HG03520 (cell line): Measurements from ENCODE around the gene CADM1.
A peak's percentile ranks its signal among the peaks of the same experiment; 100 is the strongest.

Experiments
- ATAC-seq: cut with Tn5 transposase; IDR thresholded peaks from one replicate; pipeline ENCODE4 v1.9.1; 2021; ENCODE audit warnings: mild to moderate bottlenecking, moderate library complexity; ENCODE audit not compliant: unreplicated experiment

Gene CADM1

DNA sequence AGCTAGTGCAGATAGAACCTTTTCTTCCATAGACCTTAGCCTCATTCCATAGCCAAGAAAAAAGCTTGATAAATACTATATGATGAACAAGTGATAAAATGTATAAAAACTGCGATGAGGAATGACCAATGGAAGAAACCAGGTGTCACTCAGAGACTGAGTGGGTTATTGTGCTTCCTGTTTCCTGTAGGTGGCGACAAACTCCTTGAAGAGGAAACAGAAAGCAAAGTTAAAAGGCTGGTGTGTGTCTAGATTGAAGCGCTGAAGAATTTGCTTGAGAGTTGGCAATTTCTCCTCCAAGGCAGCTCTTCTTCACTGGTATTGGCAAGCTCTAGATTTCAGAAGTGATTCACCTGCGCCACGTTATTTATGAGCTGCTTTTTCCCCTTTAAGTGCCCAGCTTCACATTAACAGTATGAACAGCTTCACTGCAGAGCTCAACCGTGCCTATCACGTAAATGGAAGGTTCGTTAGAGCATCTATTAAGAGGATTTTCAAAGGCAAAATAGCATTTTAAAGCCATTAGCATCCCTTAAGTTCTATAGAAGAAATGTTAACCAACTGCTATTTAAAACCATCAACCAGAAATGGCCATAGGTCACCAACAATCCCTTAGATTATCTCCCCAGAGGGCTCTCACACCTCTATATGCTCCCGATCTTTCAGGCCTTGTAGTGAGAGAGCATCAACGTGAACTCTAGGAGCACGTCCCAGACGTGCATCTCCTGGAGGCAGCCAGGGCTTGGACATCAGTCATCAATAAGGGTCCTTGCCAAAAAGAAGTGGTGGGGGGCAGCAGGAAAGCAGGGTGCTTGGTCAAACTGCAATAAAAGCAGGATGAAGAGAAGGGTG lies 179.4 kb downstream of the CADM1 start:
- ATAC-seq, result peak; percentile 78

DNA sequence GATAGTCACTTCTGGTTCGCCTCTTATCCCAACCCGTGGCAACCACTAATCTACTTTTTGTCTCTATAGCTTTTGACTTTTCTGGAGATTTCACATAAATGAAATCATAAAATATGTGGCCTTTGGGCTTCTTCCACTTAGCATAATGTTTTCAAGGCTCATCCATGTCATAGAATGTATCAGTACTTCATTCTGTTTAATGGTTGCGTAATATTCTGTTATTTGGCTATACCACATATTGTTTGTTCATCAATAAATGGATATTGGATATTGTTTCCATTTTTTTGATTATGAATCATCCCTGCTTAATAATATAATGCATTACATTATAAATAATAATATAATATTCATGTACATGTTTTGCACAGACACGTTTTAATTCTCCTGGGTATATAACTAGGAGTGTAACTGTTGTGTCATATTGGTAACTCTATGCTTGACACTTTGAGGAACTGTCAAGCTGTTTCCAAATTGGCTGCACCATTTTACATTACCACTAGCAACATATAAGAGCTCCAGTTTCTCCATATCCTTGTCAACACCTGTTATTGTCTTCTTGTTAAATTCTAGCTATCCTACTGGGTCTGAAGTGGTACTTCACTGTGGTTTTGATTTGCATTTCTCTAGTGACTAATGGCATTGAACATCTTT lies 181.5 kb downstream of the CADM1 start:
- no peak for ATAC-seq

DNA sequence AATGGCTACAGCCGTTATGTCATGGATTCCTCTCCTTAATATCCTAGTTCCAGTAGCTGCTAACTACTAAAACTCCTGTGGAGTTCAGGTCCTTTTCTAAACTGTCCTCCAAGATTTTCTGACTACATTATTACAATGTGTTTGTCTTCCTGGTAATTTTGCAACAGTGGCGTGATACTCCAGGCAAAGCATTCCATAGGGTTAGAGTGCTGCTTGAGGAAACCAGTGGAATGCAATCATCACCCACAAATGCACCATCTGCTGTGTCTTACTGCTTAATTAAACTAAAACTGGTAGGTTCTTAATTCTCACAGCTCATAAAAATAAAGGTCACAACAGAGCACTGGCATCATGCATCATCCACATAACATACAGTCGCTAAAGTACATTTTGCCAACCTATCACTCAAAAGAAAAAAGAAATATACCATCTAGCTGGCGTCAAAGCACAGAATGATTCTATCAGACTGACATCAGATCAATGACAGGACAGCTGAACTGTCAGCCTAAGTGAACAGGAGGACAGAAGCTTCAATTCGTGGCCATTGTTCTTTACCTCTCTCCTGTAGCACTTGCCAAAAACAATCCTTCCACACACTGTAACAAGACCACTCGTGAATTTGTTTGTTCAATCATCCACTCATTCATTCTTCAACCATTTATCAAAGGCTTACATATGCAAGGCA lies 182.5 kb downstream of the CADM1 start:
- no peak for ATAC-seq

DNA sequence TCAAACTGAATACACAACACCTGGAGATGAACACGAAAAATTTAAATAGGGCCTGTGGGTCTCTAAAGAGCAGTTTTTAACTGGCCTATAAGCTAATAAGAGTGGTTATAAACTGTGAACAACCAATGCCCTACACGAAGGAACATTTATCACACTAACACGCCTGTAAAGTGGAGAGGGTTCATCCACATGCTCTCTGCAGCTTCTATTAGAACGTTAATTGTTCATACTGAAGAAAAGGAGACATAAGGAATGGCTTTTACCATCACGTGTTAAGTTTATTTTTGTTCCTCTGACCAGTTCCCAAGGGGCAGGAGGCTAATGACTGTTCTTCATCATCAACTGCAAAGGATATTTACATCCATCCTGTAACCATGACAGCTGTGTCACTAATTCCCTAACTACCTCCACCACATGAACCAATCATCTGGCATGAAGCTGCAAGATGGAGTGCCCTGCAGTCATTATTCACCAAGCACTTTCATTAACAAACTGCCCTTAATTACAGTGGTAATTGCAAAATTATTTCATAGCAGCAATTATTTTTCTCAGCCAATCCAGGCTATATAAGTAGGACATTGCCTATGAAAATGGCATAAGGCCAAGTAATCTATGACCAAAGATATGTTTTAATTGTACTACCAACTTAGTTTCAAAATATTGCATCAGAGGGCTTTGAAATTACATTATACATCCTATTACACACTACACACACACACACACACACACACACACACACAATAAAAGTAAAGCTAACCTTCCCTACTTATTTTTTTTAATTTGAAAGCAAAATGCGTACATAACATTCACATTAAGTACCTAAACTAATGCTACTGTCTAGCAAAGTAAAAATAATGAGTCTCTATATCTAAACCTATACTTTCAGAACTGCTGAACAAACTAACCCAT lies 186.7 kb downstream of the CADM1 start:
- ATAC-seq, result no peak

DNA sequence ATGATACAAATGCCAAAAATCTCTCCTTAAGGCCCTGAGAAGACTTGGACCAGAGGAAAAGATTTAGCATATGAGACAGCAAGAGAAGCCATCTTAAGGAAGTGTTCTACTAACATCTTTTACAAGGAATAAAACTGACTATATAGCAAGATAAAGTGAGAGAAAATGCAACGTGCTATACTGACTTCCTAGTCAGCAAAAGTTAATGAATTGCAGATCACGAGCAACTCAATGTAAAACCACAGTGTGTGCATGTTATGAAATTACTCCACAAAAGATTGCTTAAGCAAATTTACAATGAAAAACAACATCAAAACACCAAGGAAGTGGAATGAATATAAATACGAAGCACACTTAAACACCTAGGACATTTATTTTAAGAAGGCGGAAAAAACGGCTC lies 187.5 kb downstream of the CADM1 start:
- ATAC-seq, result no peak

DNA sequence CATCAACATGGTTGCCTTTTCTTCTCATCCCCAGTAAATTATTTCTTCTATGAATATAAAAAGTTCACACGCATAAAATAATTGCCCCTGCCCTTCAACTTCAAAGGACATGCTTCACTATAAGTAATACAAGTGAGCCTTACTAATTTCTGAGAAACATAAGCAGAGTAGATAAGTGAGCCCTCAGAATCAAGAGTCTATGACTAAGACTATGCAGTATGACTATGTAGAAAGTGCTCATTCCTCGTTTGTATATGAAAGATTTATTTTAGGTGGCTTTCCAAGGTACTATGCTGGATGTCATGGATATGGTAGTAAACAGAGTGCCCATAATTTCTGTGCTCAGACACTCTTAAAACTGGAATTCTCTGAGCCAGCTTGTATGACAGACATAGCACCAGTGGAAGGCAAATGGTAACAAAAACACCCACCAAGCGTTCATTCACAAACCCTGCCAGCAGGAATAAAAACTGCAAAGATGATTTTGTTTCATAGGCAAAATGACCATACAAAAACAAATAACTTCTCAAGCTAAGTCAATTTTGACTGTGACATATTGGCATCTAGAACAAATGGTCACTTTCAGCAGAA lies 189.8 kb downstream of the CADM1 start:
- no peak for ATAC-seq

DNA sequence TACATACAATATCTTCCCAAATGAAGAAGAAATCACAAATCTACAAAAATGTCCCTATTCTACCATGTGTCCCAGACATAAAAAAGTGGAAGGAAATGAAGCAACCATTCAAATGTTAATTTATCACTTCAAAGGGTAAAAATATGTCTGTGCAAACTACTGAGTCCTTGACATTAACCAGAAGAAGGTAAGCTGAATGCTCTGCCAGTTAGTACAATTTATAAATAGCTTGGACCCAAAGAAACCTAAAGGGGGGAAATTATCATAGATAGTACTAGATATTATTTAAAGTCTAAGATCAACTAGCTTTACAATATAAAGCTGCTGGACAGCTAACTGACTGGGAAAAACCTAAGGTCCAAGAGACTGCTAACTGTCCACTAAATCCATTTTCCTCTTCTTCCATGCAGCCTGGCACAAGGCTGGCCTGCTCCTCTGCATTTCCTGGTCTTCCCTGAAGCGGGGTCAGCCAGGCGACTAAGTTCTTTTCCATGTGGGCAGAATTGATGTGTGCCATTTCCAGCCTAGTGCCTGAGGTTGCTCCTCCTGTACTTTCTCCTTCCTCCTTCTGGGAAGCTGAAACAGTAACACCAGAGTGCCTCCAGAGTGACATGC lies 190.9 kb downstream of the CADM1 start:
- ATAC-seq, result no peak

DNA sequence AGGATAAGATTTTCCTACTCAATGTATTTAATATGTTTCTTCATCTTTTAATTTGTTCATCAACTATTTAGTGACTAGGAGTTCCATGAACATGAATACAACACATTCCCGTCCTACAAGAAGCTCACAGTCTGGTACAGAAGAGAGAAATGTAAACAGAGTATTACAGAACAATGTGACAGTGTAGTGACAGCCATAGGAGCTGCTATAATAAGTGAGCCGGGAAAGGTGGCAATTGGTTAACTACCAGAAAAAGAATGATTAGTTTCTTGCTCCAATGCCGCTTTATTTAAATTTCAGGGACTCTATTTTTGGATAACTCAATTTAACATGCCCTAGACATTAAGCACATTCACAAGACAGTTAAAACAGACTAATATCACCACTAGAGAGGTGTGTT lies 192.3 kb downstream of the CADM1 start:
- ATAC-seq, result no peak

DNA sequence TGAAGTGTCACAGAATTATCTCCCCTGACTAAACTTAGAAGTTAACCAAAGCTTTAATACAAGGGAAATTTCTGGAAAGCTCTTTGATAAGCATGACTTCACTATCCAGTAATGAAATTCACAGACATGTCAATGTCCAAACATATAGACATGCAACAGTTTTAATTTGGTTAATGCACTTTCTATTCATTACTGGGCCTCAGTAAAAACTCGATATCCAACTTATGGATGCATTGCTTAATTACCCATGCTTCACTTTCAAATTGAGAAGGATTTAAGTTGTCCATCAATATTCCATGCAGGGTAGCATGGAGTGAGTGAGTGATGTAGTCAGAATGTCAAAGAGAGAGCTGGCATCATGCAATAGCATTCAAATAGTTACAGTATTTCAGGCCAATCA lies 197.5 kb downstream of the CADM1 start:
- ATAC-seq, result no peak

DNA sequence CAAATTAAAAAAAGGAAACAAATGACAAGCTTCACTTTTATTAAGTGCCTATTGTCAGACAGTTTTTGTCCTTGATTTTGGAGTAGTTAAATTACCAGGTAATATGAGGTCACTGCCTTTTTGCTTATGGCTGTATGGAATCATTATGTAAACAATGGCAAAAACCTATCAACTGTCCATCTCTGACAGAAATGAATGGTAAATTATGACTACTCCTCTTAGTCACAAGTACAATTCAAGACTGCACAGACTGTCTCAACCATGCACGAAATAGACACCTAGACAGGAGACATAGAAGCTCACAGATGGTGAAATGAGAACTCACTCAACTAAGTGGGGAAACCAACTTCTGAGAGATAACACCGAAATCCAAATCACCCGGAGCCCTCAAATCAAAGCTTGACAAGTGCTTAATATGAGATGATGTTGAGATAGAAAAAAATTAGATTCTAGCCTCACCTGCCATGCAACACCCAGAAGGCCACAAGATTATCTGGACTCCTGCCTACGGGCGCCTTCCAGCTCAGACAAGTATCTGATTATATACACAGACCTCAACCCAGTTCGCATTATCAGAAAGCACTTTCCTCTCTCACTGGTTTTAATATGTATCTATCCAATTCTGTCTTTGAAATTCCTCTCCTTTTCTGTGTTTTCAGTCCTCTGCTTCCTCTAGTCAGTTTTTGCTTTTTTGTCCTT lies 199.3 kb downstream of the CADM1 start:
- no peak for ATAC-seq

DNA sequence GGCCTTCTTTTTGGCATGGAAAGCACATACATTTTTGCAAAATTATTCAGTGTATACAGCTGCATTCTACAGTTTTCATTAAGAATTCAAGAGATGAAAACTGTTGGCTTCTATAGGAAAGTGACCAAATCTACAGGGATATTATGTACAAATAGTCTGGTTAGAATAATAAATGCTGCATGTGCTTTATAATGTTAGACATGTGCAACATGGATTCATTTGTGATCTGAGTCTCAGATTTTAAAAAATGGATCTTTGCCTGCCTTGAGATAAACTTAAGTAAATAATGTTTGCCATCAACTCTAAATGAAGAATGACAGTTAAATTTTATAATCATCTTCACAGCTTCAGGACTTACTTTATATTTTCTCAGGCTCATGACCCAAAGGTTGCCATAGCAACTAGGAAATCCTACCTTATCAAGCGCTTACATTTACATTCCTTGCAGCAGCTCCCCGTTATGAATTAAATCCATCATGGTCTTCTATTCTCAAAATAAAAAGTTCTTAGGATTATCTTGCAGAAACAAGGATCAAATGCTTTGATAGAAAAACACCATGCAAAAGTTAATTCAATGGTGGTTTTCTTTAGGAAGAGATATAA lies 200.2 kb downstream of the CADM1 start:
- no peak for ATAC-seq

DNA sequence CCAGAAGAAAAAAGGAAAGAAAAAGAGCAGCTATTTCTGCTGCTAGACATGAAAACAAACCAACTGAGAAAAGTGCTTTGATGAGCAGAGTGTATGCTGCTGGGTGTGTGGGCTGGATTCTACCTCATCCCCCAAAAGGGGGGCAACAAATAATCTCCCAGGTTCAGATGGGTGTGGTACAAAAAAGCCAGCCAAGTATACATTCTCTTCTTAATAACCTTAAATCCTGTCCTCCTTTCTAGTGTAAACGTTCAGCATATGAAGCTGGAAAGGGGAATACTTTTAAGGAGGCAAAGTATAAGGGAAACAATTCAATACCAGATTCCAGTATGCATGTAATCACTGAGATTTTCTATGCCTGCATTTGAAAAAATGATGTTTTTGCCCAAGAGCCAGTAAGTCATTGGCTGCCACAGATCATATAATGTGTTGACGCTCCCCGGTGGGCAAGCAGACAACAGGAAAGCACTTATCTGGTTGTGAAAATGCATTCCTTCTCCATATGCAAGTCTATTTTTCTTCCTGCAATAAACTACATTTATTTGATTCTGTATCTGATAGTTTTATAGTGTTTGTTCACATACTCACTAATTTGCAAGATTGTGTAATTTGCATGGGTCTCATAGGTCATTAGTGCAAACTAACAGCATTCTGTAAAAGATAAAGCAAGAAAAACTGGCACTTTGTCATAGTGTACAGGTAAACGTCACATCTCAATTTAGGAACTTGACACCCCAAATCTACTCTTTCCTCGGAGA lies 201.1 kb downstream of the CADM1 start:
- no peak for ATAC-seq

DNA sequence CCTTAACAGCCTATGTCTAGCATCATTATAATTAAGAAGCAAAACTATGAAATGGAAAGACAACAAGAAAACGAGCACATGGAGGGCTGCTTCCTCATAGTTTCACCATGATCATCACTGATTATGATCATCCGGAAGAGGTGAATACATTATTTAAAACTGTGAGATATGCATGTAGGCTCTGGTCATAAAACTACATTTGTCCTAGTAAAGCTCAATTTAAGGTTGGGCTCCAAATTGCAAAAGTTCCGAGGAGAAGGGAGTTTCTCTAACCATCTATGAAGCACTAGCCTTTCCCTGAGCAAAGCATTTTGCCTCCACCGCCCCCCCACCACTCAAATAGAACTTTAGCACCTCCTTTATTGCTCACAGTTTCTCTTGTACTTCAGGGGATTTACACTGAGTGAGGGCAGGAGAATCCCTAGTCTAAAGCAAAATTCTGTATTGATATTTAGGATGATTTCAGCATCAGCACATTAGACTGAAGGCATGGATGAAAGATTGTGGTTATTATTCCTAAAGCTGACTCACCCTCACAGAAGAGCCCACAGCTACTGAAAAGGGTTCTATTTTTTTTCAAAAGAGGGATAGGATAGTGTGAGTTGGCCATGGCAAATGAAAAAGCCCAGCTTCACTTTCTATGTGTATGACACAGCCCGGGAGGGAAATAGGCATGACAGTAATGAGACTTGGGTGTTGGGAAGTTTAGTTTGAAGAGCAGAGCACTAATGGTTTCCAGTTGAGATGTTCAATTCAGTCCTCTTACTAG lies 203.4 kb downstream of the CADM1 start:
- no peak for ATAC-seq

DNA sequence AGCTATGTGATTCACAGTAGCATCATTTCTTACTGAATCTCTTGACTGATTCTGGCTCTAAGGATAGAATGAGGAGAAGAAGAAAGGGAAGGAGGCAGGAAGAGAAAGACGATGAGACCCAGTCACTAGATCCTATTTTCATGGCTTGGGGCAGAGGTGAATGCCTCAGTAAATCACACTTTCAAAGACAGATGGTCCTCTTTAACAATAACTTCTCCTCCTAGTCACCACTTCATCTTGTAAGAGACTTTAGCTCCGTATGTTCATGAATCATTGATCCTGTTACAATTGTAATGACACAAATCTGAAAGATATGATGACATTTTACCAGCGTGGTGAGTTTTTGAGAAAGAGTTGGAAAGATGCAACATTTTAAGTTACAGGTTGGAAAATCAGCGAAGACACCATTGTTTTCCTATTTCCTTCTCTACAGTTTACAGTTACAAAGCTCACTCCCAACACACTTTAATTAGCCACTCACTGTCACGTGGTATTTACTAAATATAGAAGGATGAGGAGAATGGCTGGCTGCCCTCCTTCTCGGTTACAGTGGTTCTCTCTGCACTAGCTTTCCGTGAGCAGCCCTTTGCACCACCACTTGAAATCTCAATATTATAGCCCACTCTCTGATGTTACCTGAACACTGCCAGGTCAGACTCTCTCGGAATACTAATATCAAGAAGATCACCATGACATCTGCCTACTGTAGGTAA lies 205.8 kb downstream of the CADM1 start:
- no peak for ATAC-seq

DNA sequence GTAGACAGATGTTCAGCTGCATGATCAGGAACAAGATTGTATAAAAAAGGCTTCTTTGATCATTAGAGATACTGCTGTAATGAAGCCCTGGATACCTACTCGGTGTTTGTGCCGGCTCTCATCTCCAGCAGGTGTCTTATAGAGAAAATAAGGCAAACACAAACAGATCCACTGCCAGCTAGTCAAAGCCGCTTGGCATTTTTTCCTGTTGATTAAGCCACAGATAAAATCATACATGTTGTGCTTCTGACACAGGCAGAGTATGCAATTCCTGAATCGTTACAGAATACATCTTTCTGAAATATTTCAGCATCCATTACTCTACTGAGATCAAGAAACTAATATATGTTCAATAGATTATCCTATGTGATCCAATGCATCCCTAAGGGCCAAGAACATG lies 206.9 kb downstream of the CADM1 start:
- ATAC-seq, result no peak

DNA sequence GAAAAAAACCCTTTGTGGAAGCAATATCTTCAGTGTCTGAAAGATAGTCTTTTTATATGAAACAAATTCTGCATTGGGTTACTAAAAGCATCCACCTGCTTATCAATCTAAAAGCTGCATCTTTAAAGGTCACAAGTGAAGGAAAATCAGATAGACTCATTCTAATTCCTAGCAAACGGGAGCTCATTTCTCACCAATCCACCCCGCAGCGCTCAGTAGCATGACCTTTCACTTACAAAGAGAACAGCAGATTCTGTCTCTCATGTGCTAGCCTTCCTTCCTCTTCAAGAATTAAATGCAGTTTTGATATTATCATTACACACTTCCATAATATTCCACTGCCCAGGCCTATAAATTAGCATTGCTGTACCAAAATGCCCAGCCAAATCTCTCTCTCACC lies 212.9 kb downstream of the CADM1 start:
- ATAC-seq, result no peak

DNA sequence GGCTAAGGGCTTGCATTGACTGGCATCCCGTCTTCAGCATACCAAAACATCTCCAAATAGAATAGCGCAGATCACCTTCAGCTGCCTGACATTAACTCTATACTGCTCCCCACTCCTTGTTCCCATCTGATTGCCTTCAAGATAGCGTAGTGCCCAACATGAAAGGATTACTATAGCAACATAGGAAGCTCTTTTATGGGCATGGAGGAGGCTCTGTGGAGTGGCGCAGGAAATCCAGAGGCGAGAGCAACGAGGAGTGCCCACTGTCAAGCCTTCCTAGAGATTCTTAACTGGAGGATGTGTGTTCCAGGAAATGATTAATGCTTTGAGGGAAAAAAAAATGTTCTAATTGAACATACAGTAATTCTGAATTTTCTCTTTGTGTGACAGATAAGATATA lies 213.3 kb downstream of the CADM1 start:
- ATAC-seq, result no peak
